GM12864 (cell line): Measurements from ENCODE around the gene ATP8A2.

ENCODE experiments used
- DNase-seq: peaks from one replicate; pipeline ENCODE4 v3.0.0-alpha.2; 2011; ENCODE audit warnings: low read depth
- H3K4me3 ChIP-seq: 2 replicates; pipeline ENCODE4 v1.5.1; 2011; ENCODE audit warnings: mild to moderate bottlenecking, low read depth, low read length, control low read depth
- CTCF ChIP-seq: IDR thresholded peaks from 2 replicates; pipeline ENCODE4 v1.5.1; 2011; ENCODE audit warnings: low read depth, mild to moderate bottlenecking, moderate library complexity, low read length, control low read depth, inconsistent platforms; ENCODE audit errors: missing control alignments

Gene ATP8A2

GRCh38 chr13:26019251-26019650 lies 647.5 kb downstream of the ATP8A2 start:
- no peak overlapping the region for H3K4me3 ChIP-seq
- TF ChIP-seq CTCF = no peak
- no peak for DNase-seq

GRCh38 chr13:26019881-26020870 lies 648.4 kb downstream of the ATP8A2 start:
- no peak for DNase-seq
- no peak overlapping the region for H3K4me3 ChIP-seq
- no peak for TF ChIP-seq CTCF

- DNase-seq = no peak
- no peak overlapping the region for H3K4me3 ChIP-seq
Measured at GRCh38 chr13:26020891-26021290, 649.1 kb downstream of the ATP8A2 start.

GRCh38 chr13:26021516-26021915 lies 649.7 kb downstream of the ATP8A2 start:
- TF ChIP-seq CTCF = no peak
- no peak for DNase-seq
- H3K4me3 ChIP-seq = no peak overlapping the region

More at GRCh38 chr13:26020891-26021290, 649.1 kb downstream of the ATP8A2 start:
- no peak for TF ChIP-seq CTCF

- no peak overlapping the region for H3K4me3 ChIP-seq
- TF ChIP-seq CTCF = no peak
- no peak for DNase-seq
Measured at GRCh38 chr13:26021956-26022355, 650.2 kb downstream of the ATP8A2 start.

GRCh38 chr13:26022538-26023292 lies 650.9 kb downstream of the ATP8A2 start:
- TF ChIP-seq CTCF = no peak
- DNase-seq = no peak
- no peak overlapping the region for H3K4me3 ChIP-seq
